G401 (cell line): ENCODE results near the gene SUSD1. TPM values are rescaled to one million over a fixed set of nuclear protein-coding genes. Genes with fewer than 3 reads are reported as not detected.

ENCODE experiments used
- DNase-seq: peaks from one replicate; pipeline ENCODE4 v3.0.0-alpha.2; 2015; ENCODE audit warnings: low spot score
- in situ Hi-C: cut with HindIII; loops from 2 replicates; pipeline ENCODE4 v1.10.0; 2016; ENCODE audit warnings: low sequenced_read_pairs, mixed read lengths
- total RNA-seq: library from RNA; depleted of rRNA; stranded (reverse); fragments of >200 nt; shearing (Covaris generic); gene quantifications from 2 replicates; pipeline ENCODE4 v1.2.3, GENCODE V29; 2014; rRNA removed

Gene SUSD1
- total RNA-seq, 1 experiment from 2014 or later, result 5.2 TPM

GRCh38 chr9:112005939-112006338 lies 169.2 kb downstream of the SUSD1 start:
- in situ Hi-C loops, result no loop called here
- DNase-seq, result no peak

- DNase-seq, result no peak
- in situ Hi-C loops, result no loop called here
Observed at GRCh38 chr9:112003538-112003937, 171.6 kb downstream of the SUSD1 start.

- DNase-seq, result no peak
- in situ Hi-C loops, result no loop called here
Observed at GRCh38 chr9:112002847-112003457, 172.1 kb downstream of the SUSD1 start.

- in situ Hi-C loops, result no loop called here
- no peak for DNase-seq
Observed at GRCh38 chr9:112002131-112002846, 172.8 kb downstream of the SUSD1 start.

GRCh38 chr9:112000743-112001142 lies 174.4 kb downstream of the SUSD1 start:
- no peak for DNase-seq
- in situ Hi-C loops, result no loop called here

GRCh38 chr9:111999319-111999718 lies 175.8 kb downstream of the SUSD1 start:
- DNase-seq, result no peak
- in situ Hi-C loops, result no loop called here

GRCh38 chr9:111997831-111998230 lies 177.3 kb downstream of the SUSD1 start:
- DNase-seq, result no peak
- in situ Hi-C loops, result no loop called here

GRCh38 chr9:111994831-111995458 lies 180.2 kb downstream of the SUSD1 start:
- no peak for DNase-seq

GRCh38 chr9:111993319-111993718 lies 181.8 kb downstream of the SUSD1 start:
- in situ Hi-C loops, result no loop called here

More at GRCh38 chr9:111994831-111995458, 180.2 kb downstream of the SUSD1 start:
- in situ Hi-C loops, result no loop called here

GRCh38 chr9:111992523-111992922 lies 182.6 kb downstream of the SUSD1 start:
- no peak for DNase-seq
- in situ Hi-C loops, result no loop called here

More at GRCh38 chr9:111993319-111993718, 181.8 kb downstream of the SUSD1 start:
- no peak for DNase-seq

GRCh38 chr9:111991179-111991578 lies 183.9 kb downstream of the SUSD1 start:
- in situ Hi-C loops, result no loop called here

More at GRCh38 chr9:111991179-111991578, 183.9 kb downstream of the SUSD1 start:
- no peak for DNase-seq

Other genes starting within 250 kb of the SUSD1 start
- 29.7 and 39.9 TPM in 2 replicates for gene PTBP3, start 158.3 kb upstream of the SUSD1 start, total RNA-seq
- gene HSDL2, start 204.8 kb upstream of the SUSD1 start, total RNA-seq, result 35.1 and 61.3 TPM in 2 replicates